ENCODE data around the gene SLC26A9.

SLC26A9 gene, protein sequence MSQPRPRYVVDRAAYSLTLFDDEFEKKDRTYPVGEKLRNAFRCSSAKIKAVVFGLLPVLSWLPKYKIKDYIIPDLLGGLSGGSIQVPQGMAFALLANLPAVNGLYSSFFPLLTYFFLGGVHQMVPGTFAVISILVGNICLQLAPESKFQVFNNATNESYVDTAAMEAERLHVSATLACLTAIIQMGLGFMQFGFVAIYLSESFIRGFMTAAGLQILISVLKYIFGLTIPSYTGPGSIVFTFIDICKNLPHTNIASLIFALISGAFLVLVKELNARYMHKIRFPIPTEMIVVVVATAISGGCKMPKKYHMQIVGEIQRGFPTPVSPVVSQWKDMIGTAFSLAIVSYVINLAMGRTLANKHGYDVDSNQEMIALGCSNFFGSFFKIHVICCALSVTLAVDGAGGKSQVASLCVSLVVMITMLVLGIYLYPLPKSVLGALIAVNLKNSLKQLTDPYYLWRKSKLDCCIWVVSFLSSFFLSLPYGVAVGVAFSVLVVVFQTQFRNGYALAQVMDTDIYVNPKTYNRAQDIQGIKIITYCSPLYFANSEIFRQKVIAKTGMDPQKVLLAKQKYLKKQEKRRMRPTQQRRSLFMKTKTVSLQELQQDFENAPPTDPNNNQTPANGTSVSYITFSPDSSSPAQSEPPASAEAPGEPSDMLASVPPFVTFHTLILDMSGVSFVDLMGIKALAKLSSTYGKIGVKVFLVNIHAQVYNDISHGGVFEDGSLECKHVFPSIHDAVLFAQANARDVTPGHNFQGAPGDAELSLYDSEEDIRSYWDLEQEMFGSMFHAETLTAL

DNA sequence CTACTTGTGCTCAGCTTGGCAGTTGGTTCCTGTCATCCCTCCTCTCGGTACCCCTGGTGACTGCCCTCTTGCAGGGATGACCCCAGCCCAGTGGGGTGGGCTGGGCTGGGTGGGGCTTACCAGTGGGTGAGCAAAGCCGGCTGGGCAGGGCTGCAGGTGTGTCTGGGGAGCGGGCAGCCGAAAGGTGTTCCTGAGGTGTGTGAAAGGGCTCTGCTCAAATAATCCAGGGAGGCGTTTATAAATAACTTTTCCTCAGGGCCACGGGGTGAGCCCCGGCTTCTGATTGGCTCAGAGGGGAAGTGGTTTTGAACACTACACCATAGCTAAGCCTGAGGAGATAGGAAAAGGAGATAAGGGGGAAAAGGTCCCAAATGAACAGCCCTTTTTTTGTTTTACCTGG, at the start of gene SLC26A9:
Gene SLC26A9 (minus strand): TSS at position 212 of the 400 bp plus-strand sequence. CDS start 7,636 bp downstream, outside the sequence.
- TF ChIP-seq, protein P1, sequence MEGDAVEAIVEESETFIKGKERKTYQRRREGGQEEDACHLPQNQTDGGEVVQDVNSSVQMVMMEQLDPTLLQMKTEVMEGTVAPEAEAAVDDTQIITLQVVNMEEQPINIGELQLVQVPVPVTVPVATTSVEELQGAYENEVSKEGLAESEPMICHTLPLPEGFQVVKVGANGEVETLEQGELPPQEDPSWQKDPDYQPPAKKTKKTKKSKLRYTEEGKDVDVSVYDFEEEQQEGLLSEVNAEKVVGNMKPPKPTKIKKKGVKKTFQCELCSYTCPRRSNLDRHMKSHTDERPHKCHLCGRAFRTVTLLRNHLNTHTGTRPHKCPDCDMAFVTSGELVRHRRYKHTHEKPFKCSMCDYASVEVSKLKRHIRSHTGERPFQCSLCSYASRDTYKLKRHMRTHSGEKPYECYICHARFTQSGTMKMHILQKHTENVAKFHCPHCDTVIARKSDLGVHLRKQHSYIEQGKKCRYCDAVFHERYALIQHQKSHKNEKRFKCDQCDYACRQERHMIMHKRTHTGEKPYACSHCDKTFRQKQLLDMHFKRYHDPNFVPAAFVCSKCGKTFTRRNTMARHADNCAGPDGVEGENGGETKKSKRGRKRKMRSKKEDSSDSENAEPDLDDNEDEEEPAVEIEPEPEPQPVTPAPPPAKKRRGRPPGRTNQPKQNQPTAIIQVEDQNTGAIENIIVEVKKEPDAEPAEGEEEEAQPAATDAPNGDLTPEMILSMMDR (conservative IDR thresholded peaks at IDR 0.05; ENCODE audit: control insufficient read depth, insufficient read depth, low read depth, low read length) = no peak
- H3K4me3 ChIP-seq (ENCODE audit: control insufficient read depth, low read depth, low read length) = no peak within 1 kb of the TSS
- DNase-seq (ENCODE audit: low read depth) = no peak

DNA sequence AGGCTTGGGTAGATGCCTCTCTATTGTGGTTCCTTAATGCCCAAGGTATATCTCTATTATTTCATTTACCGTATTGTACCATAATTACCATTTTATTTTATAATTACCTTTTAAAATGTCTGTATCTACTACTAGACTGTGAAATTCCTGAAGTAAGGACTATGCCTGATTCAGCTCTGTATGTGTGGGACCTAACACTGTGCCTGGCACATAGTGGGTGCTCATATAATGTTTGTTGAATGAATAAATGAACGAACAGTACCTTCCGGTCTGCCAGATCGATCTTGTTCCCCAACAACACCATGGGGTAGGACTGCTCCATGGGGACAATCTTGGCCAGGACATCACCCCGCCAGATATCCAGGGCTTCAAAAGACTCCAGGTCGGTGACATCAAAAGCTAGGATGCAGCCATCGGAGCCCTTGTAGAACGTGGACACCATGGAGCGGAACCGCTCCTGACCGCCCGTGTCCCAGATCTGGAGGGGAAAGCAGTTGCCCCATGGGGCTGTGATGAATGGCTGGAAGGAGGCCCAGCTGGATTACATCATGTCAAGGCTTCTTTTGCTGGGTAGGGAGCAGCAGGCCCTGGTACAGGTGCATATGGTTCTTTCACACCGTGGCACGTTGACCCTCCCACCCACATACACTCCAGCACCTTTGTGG, 49.1 kb upstream of the SLC26A9 start:
- DNase-seq (ENCODE audit: low read depth) = no peak
- no peak overlapping the region for H3K4me3 ChIP-seq (ENCODE audit: control insufficient read depth, low read depth, low read length)
- TF ChIP-seq, protein P1 (conservative IDR thresholded peaks at IDR 0.05; ENCODE audit: control insufficient read depth, insufficient read depth, low read depth, low read length) = no peak

DNA sequence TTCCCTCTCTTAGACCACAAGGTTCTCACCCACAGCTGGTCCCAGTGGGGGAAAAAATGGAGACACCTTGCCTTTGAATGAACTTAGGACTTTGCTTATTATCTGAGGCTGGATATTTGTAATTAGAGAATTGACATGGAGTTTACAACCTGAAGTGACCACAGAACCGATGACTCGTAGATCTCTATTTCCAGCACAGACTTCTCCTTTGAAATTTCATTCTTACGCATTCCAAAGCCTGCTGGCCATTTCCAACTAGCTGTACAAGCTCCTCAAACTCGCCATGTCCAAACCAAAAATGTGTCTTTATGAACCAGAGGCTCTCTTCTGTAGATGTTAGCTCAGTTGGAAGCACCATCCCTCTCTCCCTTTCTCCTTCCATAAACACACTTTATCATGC, 48.0 kb upstream of the SLC26A9 start:
- no peak overlapping the region for H3K4me3 ChIP-seq (ENCODE audit: control insufficient read depth, low read depth, low read length)
- peak; percentile 49 for DNase-seq (ENCODE audit: low read depth)
- TF ChIP-seq, protein P1 (conservative IDR thresholded peaks at IDR 0.05; ENCODE audit: control insufficient read depth, insufficient read depth, low read depth, low read length) = no peak

DNA sequence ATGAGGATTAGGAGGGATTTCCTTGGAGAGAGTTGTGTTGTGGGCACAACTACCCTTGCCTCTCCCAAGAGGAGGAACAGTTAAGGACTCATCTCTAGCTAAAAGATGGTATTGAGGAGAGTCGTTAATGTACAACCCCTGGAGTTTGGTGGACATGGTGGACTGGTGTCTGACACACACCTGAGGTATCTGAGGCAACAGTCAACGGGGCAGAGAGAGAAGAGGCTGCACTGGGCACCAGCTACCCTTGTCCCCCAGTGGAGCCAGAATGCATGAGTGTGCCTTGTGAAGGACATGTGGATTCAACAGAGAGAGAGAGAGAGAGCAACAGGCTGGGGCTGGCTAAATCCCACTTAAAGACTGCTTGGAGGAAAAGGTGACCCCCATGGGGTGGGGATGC, 47.0 kb upstream of the SLC26A9 start:
- no peak for DNase-seq (ENCODE audit: low read depth)
- TF ChIP-seq, protein P1 (conservative IDR thresholded peaks at IDR 0.05; ENCODE audit: control insufficient read depth, insufficient read depth, low read depth, low read length) = no peak
- H3K4me3 ChIP-seq (ENCODE audit: control insufficient read depth, low read depth, low read length) = no peak overlapping the region

DNA sequence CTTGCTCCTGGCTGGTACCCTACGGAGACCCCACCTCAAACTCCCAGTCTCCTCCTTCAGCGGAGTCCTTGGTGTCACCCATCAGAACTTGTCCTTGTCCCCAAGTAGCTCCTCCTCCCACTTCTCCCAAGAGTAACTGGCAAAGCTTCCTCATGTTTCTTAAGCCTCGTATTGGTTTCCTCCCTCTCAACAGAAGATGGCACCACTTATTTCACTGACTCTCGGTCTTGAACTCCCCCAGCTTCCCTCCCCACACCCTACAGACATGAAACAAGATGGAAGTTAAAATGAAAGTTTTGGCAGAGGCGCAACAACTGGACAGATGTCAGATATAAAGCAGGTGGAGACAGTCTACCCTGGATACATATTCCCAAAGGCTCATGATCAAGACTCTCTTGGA, 46.5 kb upstream of the SLC26A9 start:
- DNase-seq (ENCODE audit: low read depth) = no peak
- H3K4me3 ChIP-seq (ENCODE audit: control insufficient read depth, low read depth, low read length) = no peak overlapping the region
- TF ChIP-seq, protein P1 (conservative IDR thresholded peaks at IDR 0.05; ENCODE audit: control insufficient read depth, insufficient read depth, low read depth, low read length) = no peak

DNA sequence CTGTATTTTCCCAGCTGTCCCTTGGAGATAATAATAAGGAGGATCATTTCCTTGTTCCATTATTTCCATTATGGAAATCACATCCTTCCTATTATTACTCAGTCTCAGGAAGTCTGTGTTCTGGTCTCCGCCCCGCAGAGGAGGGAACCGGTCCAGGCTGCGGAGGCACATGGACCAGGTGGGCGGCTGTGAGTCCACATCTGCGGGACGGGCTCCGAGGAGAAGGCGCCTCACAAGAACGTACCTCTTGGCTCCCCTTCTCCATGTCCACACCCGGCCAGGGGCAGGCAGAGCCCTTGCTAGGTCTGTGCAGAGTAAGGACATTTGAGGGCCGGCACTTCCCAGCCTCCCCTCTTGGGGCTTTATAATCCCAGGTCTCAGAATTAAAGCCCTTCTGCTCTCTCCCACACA, 45.3 kb upstream of the SLC26A9 start:
- TF ChIP-seq, protein P1 (conservative IDR thresholded peaks at IDR 0.05; ENCODE audit: control insufficient read depth, insufficient read depth, low read depth, low read length) = no peak
- no peak for DNase-seq (ENCODE audit: low read depth)
- no peak overlapping the region for H3K4me3 ChIP-seq (ENCODE audit: control insufficient read depth, low read depth, low read length)

Data from fibroblast of mammary gland (primary cell).